Left renal pelvis (tissue), 4 donors: Measurements from ENCODE around the gene SLC40A1. TPM values are rescaled to one million over a fixed set of nuclear protein-coding genes. Genes with fewer than 3 reads are reported as not detected.

ENCODE experiments used
- DNase-seq, 4 donors: peaks; one replicate each; pipeline ENCODE4 v3.0.0-alpha.2; 2013; ENCODE audit warnings: low read depth in 4 of 4, low spot score in 3 of 4
- polyA plus RNA-seq, 4 donors: library from polyadenylated mRNA; unstranded; fragments of 120-200 nt; gene quantifications; one replicate each; pipeline ENCODE4 v1.2.1, GENCODE V29; 2013; ENCODE audit not compliant: insufficient read length in 4 of 4

The SLC40A1 gene, protein sequence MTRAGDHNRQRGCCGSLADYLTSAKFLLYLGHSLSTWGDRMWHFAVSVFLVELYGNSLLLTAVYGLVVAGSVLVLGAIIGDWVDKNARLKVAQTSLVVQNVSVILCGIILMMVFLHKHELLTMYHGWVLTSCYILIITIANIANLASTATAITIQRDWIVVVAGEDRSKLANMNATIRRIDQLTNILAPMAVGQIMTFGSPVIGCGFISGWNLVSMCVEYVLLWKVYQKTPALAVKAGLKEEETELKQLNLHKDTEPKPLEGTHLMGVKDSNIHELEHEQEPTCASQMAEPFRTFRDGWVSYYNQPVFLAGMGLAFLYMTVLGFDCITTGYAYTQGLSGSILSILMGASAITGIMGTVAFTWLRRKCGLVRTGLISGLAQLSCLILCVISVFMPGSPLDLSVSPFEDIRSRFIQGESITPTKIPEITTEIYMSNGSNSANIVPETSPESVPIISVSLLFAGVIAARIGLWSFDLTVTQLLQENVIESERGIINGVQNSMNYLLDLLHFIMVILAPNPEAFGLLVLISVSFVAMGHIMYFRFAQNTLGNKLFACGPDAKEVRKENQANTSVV
- polyA plus RNA-seq: 100 to 1,000 TPM; 103 to 145 (median 121) TPM

DNA sequence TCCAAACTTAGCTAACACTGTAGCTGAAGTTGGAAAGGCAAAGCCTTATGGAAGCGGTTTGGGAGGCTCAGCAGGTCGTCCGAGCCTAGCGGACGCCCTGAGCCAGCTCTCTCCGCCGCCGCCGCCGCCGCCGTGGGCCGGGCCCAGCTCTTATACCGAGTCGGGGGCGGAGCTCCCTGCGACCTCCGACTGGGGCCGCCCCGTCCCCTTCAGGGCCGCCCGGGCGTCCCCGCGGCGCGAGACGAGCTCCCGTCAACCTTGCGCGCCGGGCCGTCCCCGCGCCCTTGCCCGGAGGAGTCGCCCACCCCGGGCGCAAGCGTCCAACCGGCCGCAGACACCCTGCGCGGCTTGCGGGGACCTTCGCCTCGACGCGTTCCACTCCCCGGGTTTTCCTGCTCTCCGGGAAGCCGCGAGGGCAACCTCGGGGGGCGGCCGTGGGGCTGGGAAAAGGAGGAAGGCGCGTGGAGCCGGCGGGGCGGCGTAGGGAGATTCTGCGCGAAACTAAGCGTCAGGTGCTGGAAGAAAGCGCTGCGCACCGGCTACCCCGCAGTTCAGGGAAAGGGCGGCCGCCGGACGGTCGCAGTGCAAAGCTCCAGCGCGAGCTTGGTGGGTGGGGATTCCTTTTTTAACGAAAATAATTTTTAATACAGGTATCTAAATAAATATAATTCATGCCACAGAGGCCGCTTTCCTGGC, at the start of gene SLC40A1:
Gene SLC40A1 (minus strand): TSS at position 129 of the 696 bp plus-strand sequence. CDS start 326 bp downstream, outside the sequence.
- peak in 2 of 4 donors; percentile 66 to 74 for DNase-seq

DNA sequence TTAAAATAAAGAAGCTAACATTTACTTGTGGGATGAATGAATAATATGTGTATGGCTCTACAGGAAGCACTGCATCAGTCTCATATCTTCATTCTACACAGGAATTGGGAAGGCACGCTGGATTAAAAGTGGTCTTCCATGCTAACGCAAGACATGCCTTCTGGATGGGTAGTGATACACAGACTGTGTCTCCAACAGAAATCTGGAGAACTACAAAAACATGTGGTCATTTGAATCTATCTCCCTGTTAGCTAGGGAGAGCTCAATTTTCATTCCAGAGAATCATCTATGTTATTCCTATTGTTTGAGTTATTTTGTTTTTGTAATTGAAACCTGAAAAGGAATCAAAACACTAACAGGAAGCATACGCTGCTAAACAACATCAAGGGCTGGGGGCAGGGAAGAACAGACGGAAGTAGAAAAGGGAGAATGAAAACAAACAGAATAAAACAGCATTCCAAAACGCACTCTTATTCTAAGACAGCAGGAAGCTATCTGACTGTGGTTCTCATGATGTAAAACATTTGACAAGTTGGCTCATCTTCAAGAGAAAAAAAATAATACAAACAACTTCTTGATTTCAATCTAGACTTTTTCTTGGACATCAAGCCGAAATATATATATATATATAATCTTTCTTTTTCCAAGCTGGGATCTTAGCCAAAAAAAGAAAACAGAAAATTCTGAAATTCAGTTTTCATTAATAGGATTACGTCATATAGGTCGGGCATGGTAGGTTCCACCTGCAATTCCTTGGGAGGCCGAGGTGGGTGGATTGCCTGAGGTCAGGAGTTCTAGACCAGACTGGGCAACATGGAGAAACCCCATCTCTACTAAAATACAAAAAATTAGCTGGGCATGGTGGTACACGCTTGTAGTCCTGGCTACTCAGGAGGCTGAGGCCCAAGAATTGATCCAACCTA, 49.2 kb upstream of the SLC40A1 start:
- peak in 3 of 4 donors; percentile 39 to 50 (median 45) for DNase-seq

DNA sequence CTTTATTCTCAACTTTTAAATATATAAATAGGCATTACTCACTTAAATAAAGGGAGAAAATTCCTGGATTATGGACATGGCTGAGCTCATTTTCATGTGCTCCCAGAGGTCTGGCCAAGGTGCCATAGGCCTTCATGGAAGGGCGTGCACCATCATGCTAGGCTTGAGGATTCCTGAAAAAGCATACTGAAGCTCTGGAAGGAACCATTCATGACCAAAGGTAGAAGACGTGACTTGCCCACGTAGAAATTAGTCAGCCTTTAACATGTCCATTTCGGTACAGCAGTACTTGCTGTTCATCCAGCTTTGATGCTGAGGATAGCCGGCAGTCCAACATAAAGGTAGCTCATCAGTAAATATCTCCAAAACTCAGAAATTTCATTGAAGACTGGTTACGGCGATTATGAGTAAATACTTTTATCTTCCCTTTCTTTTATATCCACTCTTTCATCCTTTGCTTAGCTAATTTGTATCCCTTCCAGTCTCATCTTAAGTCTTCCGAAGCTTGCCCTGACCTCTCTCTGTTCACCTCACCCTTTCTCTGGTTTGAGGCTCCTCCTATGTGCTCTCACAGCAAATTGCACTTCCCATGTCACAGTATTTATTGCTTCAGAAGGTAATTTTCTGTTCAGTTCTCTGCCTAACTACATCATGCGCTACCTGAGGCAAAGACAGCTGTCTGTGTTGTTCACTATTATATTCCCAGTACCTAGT, 48.4 kb upstream of the SLC40A1 start:
- no peak for DNase-seq

DNA sequence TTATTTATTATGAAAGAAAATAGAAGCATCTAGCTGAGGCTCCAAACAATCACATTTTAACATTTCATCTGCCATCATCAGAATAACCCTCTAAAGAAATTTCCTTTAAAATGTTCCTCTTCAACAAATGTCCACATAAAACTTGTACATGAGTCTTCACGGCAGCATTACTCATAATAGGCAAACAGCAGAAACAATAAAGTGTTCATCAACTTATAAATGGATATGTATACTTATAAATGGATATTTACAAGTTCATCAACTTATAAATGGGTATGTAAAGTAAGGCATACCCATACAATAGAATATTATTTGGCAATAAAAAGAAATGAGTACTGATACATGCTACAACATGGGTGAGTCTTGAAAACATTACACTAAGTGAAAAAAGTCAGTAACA, 47.2 kb upstream of the SLC40A1 start:
- no peak for DNase-seq

DNA sequence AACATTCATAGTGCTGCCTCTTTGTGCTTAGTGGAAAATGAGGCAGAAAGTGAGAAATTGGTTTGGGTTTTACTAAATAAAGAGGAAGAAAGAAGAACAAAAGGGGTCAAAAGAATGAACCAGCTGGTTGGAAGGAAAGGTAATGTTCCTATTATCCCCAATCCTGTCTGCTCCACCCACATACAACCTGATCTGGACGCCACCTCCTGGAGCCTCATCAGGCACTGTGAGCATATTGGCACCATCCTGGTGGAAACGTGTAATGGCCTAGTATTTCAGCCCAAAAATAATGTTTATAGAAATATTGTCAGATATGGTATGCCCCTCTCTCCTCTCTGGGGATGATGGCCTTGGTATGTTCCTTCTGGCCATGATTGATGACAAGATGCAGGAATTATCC, 45.0 kb upstream of the SLC40A1 start:
- DNase-seq: no peak

DNA sequence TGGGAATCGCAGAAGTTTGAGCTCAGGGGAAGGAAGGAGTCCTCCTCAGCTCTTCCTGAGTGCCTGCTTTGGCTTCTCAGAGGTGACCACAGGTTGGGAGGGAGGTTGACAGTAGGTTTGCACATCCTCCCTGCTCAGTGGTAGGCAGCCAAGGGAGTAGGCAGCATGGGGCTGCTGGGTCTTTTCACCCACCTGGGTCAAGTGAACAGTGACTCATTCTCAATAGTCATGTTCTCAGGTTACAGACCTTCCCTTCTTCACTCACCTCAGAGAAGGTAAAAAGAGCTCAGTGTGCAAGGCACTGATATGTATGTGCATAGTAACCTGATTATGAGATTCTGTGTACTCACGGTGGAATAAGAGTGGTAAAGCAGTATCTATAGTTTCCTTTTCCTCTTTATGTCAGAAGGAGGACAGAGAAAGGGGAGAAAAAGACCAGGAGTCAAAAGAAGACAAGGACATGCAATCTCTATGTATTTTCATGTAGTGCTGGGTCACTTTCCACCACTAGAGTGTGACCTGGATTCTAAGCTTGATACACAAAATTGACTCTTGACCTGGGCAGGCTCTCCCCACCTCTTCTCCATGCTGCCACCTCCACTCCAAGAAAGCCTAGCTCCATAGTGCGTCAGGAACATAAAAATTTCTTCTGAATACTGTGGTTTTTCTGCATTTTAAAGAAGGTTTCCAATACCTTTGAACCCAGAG, 44.2 kb upstream of the SLC40A1 start:
- no peak for DNase-seq

DNA sequence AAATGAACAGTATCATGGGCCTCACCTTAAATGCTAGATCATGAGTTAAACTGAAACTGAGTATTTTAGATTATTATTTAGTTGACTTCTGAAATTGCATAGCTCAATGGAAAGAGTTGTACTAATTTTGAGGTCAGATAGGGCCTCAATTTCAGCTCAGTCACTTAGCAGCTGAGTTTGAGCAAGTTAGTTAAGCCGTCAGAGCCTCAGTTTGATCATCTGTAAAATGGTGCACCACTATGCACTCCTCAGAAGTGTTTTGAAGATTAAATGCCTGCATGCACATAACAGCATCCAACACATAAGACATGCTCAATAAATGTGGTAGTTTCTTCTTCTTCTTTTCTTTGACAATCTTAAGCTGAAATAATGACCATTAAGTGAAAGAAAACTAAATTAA, 42.5 kb upstream of the SLC40A1 start:
- no peak for DNase-seq

DNA sequence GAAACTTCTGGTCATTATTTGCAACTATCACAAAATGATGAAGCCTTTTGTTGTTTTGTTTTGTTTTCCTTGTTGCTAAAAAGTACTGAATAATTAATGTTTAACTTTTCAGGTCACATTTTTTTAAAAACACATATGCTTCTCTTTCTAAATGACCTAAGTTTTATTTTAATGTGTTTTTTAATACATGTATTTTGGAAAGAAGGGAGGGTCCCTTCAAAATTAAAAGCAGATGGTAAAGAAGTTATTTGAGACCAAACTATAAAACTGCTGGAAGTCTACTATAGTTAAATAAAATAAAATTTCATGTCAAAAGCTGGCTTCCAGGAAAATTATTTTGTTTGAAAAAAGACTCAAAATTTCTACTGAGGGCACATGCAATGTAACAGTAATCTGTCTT, 41.2 kb upstream of the SLC40A1 start:
- no peak for DNase-seq

DNA sequence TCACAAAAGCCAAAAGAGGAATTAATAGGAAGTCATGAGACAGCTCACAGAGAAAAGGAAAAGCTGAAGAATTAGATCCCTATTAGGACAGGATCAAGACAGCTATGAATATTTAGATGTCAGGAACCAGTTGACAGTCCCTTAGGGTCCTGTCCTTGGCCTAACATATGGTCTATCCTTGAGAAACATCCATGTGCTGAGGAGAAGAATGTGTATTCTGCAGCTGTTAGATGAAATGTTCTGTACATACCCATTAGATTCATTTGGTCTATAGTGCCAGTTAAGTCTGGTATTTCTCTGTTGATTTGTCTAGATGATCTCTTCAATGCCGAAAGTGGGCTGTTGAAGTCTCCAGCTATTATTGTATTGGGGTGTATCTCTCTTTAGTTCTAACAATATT, 37.6 kb upstream of the SLC40A1 start:
- no peak for DNase-seq

DNA sequence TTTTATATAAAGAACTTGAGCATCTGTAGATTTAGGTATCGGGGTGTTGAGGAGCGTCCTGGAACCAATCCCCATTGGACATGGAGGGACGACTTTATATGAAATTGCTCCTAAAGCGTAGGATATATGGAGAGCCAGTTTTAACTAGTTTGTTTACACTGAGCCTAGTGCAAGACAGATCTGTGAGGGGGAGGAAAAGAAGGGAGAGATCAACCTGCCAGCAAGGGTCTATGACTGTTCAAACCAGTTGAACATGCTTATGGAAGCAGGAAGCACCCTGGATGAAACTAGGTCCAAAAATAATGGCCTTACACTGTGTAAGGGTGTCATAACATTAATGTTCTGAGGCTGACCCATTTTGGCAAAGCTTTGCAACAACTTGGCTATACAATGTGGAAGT, 34.0 kb upstream of the SLC40A1 start:
- DNase-seq: no peak

DNA sequence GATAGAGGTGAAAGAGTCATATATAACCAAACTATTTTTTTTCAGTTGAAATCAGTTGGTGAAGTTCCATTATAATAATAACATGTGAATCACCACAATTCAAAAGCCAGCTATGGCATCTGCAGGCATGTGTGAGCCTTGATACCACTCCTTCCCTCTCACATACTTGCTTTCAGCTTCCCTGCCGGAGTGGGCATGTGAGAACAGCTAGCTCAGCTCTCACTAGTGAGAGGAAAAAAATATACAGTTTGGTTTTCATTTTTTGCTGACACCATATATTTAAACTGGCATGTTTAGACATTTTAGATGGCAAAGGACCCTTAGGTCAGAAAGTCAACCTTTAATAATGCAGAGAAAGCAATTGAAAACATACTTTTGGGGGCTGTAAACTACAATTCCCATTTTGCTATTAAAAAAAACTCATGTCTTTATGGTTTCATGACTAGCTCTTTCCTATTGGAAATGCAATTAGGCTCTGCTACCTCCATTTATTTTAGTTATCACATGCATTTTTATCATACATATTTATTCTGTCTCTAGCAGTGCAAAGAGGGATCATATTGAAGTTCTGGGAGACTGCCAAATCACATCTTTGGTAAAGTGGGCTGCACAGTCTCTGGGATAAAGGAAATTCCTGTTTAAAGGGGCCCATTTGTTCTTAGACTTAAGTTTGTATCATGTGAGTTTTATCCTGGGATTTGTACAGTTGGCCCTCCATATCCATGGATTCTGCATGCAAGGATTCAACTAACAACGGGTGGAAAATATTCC, 33.2 kb upstream of the SLC40A1 start:
- no peak for DNase-seq

DNA sequence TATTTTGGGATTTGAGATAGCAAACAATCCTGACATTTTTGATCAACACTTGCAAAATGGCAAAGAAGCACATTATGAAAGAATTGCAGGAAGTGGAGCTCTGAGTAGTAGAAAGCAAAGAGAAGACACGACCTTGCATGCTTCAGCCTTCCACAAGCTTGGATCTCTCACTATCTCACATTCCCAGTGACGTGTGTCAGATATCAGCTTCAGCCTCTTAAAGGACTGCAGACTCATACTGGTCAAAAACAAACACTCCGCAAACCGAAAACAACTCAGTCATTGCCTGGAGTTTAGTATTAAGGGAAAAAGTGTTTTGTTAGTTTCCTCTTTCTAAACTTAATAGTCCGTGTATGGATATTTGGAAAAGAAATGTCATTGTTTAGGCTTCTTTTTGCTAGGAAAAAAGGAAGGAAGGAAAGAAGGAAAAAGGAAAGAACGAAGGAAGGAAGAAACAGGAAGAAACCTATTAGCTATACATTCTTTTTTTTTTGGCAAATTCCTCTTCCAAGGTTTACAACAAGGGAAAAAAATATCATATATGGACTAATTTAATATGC, 32.6 kb upstream of the SLC40A1 start:
- DNase-seq: peak in 2 of 4 donors; percentile 17 to 18

DNA sequence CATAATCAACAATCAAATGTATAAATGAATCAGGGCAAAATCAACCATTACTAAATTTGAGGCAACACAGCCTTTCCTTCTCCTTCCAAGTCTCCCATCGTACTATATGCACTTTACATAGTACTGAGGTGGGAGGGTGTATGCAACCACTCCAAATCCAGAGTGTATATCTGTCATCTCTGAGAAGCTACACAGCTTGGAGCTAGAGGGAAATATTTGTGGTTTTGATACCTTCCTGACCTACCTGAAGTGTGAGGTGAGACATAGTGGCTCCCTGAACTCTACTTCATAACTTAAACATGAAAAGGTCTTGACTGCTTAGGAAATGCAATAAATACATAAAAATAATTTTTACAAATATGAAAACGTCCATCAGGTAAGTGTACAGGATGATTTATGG, 30.1 kb upstream of the SLC40A1 start:
- DNase-seq: no peak

DNA sequence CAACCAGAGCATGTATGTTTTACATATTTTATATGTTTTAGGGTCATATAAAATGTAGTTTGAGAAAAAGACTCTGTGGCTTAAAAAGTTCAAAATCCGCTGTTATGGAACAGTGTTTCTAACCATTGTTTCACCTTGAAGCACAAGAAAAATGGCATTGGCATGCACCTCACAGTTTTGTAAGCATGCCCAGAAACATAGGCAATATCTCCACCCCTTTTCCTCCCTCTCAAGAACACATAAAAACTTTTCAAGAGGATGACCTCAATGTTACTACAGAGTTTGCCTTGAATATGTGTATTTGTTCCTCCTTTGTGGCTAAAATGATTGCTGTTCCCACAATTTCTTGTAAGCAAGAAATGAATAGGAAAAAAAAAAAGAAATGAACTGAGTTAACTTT, 29.3 kb upstream of the SLC40A1 start:
- DNase-seq: no peak

DNA sequence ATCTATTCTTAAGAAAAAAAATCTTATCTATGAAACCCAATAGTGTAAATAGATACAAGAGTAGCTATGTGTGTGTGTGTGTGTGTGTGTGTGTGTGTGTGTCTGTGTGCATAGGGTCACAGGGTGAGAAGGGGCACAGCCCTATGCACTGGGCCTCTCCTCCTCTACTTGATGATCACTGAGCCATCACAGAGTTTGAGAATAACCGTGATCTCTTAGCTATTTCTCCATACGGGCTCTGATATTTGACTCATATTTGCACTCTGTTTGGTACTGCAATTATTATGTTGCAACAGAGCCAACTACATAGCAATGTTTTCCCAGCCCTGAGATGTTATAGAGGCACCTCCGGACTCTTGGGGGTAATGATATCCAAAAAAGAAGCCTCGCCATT, 28.8 kb upstream of the SLC40A1 start:
- no peak for DNase-seq

DNA sequence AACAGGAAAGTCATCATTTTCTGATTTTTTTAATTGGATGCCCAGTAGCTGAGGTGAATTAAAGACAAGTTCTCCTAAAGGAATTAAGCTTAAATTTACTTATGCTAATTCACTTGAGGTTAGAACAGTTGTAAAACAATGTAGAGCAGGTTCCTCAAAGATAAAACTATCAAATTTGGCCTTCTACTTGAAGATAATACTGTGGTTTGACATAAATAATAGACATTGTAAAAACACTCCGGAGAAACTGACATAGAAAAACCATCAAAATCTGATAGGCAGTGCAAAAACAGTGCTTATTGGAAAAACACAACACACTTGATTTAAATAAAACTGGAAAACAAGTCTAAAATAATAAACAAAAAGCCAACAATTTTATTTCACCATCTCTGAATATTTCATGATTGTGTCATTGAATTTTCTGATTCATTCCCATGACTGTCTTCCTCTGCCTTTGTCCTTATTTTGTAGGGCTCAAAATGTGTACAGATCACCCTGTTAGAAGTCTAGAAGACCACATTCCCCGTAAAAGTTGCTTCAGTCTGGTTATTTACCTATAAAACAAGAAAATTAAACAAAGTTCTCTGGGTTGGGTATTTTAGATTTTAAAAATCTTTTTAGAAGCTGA, 28.3 kb upstream of the SLC40A1 start:
- no peak for DNase-seq

DNA sequence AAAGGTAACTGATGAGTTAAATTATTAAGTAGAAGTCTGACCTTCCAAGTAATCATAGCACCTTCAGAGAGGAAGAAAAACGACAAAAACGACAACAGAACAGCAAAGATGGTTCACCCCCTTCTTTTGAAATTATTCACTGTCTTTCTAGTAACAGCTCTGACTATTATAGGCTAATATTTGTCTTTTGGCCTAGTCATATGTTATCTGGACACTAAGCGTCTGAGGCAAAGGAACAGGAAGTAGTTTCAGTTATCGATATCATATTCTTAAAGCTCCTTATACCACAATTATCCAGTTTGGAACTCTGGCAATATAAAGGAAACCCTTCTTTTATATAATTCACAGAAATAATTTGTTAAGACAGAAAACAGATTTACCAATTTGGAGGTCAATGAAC, 27.6 kb upstream of the SLC40A1 start:
- DNase-seq: no peak

DNA sequence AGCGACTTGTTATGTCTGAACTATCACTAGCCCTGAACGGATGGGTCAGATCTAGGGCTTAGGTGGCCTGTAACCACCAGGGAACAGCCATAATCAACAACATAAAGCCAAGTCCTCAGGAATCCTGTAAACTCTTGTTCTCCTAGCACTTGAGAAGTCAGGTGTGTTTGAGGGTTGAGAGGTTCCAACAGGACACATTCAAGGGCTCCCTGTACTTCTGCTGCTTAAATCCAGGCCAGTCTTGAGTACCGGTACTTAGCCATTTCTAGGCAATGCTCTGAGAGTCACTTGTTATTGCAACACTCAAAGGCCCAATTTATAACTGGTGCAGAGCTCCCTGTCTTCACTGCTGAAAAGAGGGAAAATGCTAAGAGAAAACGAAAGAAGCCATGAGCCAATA, 21.6 kb upstream of the SLC40A1 start:
- DNase-seq: no peak
